KOPT-K1 (cell line): ENCODE data around the gene EPDR1.

Experiments used
- H3K27ac ChIP-seq: fragments of 200-600 bp; sonication (generic); 2 replicates; pipeline ENCODE4 v1.5.1; 2016; ENCODE audit warnings: antibody characterized with exemption, mild to moderate bottlenecking, low read depth, low read length; ENCODE audit not compliant: poor library complexity, severe bottlenecking
- H3K36me3 ChIP-seq: fragments of 200-600 bp; sonication (generic); 2 replicates; pipeline ENCODE4 v1.5.1; 2017; ENCODE audit warnings: antibody characterized with exemption, mild to moderate bottlenecking, low read length, moderate library complexity; ENCODE audit not compliant: insufficient read depth
- H3K9me3 ChIP-seq: fragments of 200-600 bp; sonication (generic); 2 replicates; pipeline ENCODE4 v1.5.1; 2017; ENCODE audit warnings: antibody characterized with exemption, low read length, mild to moderate bottlenecking; ENCODE audit not compliant: insufficient read depth, poor library complexity, severe bottlenecking

Gene EPDR1

DNA sequence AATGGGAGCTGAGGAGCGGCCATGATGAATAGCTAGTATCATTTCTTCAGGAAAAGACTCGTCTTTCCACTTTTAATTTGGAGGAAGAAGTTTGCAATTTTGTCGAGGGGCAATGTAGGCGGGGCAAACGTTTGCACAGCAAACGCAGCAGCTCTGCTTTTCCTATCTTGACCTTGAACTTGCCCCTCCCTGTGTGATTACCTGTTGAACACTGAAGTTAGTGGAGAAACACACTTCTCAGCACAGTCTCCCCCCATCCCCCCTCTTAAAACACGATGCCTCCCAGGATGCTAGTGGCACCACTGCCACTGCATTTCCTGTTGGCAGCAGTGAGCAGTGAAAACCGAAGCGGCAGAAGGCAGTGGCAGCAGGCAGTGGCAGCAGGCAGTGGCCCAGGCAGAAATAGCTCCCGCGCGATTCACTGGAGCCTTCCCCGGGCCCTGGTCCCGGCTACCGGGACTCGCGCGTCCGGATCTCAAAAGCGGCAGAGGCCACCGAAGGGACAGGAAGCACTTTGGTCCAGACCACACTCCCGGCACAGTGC is at the start of gene EPDR1:
EPDR1 (plus strand) TSS at position 336 of the 544 bp plus-strand sequence. CDS start 300 bp downstream, outside the sequence.
- Histone ChIP-seq H3K9me3 (peaks cover 13% of the 10 kb centered on the region), H3K27ac (peak within 1 kb of the TSS; percentile 74), H3K36me3 (0 out of 2 replicates have a peak, but pooled peaks cover 8% of the 10 kb centered on the region)

DNA sequence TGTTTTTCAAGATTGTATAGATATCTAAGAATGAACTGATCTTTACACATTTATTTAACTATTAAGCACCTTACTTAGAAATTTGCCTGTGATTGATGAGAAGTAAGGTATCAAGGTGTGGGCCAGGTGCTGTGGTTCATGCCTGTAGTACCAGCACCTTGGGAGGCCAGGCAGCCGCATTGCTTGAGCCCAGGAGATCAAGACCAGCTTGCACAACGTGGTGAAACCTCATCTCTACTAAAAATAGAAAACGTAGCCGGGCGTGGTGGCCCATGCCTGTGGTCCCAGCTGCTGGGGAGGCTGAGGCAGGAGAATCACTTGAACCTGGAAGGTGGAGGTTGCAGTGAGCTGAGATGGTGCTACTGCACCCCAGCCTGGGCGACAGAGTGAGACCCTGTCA is 38.4 kb upstream of the EPDR1 start:
- Histone ChIP-seq H3K36me3 (no peaks in the 10 kb centered on the region), H3K27ac (no peak overlapping the region), H3K9me3 (no peaks in the 10 kb centered on the region)

DNA sequence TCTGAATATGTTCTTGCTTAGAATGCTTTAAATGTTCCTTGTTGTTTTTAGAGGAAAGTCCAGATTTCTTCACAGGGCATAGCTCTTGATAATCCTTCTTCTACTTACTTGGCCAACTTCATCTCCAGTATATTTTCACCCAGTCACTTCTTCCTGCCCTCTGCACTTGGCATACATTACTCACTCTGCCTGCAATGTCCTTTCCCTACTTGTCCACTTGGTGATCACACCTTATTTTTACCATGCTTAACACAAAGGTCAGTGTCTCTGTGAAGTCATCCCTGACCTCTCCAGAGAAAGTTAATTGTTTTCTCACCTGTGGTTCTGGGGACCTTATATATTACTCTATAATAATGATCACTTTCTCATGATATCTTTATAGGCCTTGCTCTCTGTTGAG is 27.1 kb upstream of the EPDR1 start:
- Histone ChIP-seq H3K27ac (no peak overlapping the region), H3K9me3 (no peaks in the 10 kb centered on the region), H3K36me3 (no peaks in the 10 kb centered on the region)

DNA sequence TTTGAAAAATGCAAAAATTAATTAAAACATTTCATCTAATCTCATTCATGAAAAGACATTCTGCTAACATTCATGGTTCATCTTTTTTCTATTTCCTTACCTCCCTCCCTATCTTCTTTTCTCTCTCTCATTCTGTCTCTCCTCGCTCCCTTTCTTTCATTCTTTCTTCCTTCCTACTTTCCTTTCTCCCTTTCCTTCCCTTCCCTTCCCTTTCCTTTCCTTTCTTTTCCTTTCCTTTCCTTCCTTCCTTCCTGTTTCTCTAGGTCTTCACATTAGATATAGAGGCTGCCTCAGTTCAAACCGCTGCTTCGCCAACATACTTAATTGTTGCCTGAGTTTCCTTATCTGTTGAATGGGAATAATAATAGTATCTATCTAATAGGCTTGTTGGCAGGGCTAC is 25.8 kb upstream of the EPDR1 start:
- no peaks in the 10 kb centered on the region for H3K9me3 ChIP-seq
- no peaks in the 10 kb centered on the region for H3K36me3 ChIP-seq
- H3K27ac ChIP-seq: no peak overlapping the region

DNA sequence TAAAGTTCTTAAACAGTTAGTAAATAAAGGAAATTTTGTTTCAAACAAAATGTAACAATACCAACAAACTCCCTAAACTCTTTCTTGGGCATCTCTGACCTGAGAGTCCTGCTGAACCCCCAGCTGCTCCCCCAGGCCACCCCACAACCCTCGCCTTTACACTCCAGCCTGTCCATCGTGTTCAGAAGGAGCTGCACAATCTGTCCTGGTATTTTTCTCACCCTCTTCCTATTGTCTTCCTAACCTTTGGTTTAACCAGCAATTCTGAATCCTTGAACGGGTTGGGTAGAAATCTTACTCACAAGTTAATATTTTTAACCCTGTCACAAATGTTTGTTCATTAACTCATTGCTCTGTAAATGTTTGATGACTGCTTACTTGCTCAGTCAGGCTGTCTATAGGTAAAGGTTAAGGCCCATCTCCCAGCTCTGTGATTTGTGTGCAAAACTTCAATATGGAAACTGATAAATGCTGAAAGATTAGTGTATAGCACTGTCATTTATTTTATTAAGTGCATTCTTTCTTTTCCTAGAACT is 20.7 kb upstream of the EPDR1 start:
- no peaks in the 10 kb centered on the region for H3K36me3 ChIP-seq
- H3K27ac ChIP-seq: no peak overlapping the region
- H3K9me3 ChIP-seq: no peaks in the 10 kb centered on the region

DNA sequence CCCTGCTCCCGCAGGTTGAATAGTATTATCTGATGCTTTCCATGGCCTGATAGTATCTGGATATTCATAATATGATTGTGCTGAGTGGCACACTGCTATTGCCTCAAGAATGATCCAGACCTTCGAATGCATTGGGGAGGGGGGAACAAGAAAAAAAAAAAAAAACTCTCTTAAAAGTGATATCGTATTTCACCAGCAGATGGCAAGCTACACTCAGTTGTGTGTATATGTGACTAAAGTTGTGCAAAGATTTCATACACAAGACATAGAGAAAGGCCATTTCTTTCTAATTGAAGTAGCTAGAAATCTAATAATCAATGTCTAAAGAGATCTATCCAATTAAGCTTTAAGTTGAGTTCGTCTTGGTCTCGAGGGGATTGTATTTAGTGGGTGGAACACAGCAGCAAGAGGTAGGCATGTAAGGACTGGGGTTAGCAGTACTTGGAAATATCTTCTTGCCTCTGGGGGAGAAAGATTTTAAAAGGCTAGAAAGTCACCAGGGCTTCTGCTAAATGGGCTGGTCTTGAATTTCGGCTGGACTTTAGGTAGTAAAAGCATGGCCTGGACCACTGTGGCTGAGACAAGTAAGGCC is 19.1 kb upstream of the EPDR1 start:
- Histone ChIP-seq H3K36me3 (no peaks in the 10 kb centered on the region), H3K27ac (no peak overlapping the region), H3K9me3 (no peaks in the 10 kb centered on the region)

DNA sequence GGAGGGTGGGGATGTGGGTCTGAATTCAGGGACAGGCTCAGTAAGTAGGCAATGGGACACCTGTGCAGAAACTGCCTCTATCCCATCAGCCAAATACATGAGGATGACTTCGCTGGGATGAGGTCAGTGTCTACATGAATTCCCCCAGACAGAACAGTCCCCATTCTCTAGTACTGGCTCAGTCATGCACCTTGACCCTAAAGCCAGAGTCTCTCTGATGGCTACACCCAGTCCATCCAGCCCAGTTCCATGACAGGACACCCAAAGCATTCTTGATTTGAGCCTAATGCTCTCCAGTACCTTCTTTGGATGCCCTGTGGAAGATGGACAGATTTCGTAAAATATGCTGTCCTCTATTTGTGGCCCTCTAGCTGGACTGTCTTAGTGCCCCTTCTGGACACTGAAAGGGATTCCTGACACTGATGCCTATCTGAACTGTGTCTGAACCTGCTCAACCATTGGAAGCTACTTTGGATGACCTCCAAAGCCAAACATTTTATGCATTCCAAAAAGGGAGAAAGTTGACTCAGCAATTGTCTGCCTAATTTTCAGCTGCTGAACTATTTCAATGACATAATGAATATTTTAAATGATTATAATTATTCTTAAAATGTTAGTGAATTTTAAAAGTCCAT is 18.4 kb upstream of the EPDR1 start:
- H3K9me3 ChIP-seq: no peaks in the 10 kb centered on the region
- no peak overlapping the region for H3K27ac ChIP-seq
- no peaks in the 10 kb centered on the region for H3K36me3 ChIP-seq

DNA sequence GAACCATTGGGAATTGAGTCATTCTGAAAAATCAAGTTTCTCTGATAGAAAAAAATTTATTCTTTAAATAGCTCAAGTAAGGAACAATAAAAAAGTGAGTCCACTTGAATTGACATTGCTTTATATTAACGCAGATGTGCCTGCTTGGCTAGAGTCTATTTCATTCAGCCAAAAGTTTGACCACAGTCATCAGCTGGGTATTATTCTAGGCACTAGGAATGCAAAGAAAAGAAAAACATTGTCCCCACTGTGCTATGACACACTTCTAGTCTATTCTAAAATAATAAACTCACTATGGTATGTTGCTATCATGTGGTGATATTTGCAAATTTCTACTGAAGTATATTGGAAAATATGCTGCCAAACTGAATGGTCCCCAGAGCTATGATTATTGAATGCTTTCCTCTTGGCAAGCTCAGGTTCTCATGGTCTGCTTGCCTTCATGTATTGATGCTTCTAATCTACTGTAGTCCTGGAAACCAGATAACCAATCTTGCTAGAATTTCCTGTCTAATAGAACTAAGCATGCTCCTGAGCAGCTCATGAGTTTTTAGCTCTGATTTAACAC is 12.1 kb upstream of the EPDR1 start:
- H3K36me3 ChIP-seq: no peaks in the 10 kb centered on the region
- no peaks in the 10 kb centered on the region for H3K9me3 ChIP-seq
- H3K27ac ChIP-seq: no peak overlapping the region

DNA sequence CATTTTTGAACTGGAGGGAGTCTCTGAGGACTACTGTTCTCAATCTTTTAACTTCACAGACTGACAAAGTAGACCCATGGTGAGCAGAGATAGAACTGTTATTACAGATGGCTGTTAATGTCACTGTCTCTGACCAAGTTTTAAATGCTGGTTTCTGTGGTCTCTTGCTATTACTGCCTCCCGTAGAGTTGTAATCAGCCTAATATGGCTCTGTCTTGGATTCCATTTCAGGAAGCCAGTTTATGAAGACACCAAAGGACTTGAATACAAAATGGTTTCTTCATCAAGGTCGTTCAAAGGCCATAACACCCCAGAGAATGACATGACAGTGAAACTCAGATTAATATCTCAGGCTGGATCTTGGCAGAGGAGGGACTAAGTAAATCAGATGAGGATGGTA is 7.7 kb upstream of the EPDR1 start:
- no peaks in the 10 kb centered on the region for H3K9me3 ChIP-seq
- H3K36me3 ChIP-seq: no peaks in the 10 kb centered on the region
- no peak overlapping the region for H3K27ac ChIP-seq

DNA sequence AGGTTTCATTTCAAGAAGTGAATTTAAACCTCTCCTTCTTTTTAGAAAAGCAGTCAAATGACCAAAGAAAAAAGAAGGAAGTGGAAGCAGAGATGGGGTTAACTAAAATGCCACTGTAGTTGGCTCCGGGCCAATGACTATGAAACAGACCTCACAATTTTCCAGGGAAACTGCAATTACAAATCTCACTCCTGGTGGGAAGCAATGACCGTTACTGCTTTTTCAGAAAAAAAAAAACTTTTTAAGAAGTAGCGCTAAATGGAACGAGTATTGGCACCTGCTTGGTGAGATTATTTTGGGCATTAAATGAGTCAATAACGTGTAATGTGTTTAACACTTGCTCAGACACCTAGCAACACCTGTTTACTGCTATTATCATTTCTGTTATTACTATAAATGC is 5.0 kb upstream of the EPDR1 start:
- Histone ChIP-seq H3K36me3 (no peaks in the 10 kb centered on the region), H3K9me3 (no peaks in the 10 kb centered on the region), H3K27ac (no peak overlapping the region)

DNA sequence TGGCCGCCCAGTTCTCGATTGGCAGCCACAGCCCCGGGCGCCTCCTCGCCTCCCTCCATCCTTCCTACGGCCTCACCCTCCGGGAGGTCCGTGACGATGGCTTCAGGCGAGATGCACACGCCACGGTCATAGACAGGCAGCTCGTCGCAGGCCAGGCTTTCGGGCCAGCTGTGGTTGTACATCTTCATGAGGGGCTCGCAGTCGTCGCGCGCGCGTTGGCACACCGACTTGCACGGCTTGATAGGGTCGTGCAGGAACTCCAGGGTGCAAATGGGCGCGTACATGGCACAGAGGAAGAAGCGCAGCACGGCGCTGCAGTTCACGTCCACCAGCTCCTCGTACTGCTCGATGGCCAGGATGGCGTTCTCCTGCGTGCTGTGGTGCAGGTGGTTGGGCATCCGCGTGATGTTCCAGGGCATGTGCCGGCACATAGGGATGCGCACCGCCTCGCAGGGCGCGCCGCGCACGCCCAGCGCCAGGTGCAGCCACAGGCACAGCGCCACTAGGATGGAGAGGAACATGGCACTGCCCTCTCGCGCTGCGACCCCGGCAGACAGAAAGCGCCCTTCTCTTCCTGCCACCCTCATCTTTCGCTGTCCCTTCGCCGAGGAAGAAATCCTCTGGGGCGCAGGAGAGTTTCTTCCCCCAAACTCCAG is 4.3 kb upstream of the EPDR1 start:
- Histone ChIP-seq H3K9me3 (no peaks in the 10 kb centered on the region), H3K27ac (no peak overlapping the region), H3K36me3 (no peaks in the 10 kb centered on the region)

DNA sequence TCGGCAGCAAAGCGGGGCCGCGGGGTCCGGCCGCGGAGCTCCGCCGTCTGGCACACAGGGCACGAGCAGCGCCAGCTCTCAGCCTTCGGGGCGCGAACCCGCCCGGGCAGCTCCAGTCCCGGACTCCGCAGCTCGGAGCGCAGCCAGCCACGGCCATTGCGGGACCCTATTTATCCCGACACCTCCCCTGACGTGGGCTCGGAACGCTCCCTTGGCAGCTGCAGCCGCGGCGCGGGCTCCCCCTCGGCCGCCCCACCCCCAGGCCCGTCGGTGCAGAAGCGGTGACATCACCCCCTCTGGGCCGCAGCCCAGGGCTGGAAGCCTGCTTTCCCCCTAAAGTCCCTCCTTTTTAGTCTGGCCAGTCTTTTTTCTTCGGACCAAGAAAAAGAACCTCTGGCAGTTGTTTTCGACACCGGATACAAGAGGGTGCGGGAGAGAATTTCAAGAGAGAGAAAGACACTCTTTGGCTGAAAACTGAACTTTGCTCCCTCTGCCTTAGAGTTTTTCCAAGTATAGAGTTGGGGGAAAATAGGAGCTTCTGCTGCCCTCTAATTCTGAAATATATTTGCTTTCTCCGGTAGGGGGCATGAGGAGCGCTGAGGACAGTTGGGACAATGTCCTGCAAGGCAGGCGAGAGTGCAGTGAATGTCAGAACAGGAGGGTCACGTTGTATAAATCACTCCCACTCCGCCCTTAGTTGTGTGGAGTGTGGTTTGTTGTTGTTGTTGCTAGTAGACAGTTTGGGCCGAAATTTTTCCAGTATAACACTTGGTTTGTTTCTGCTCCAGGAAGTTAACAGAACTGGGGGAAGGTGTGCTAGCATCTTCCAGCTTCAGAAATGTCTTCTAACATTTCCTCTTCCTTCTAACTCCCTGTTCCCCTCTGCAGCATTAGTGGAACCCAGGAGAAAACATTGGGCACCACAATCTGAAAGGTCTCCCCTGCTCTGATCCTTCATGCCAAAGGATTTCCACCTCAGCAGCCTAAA is 3.5 kb upstream of the EPDR1 start, which contains the start of gene SFRP4:
SFRP4 (minus strand) TSS at position 145 of the 988 bp plus-strand sequence. CDS start 280 bp downstream, outside the sequence.
- Histone ChIP-seq H3K9me3 (no peaks in the 10 kb centered on the region), H3K36me3 (no peaks in the 10 kb centered on the region), H3K27ac (no peak within 1 kb of the TSS)

DNA sequence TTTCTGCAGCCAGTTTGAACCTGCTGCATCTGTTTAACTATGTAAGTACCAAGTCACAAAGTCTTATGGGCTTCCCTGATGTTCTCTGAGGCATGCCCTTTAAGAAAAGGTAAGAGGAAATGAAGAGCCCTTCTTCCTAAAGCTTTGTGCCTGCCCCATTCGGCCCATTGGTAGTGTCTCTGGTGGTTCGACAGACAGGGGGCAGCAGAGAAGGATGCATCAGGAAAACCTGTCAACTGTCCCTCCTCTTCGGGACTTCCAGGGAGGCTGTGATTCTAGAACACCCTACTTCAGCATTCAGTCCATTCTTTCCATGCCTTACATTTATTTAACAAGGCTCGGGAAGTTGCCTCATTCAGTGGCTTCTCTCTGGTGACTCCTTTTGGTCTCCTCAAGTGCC is 1.9 kb upstream of the EPDR1 start:
- H3K36me3 ChIP-seq: no peaks in the 10 kb centered on the region
- H3K9me3 ChIP-seq: no peaks in the 10 kb centered on the region
- no peak overlapping the region for H3K27ac ChIP-seq
